RKO (cell line): ENCODE results near the gene PDGFA.
A peak's percentile ranks its signal among the peaks of the same experiment; 100 is the strongest.
"Not testable (repeated sequence)": the region's sequence is repeated elsewhere in the genome, so short reads cannot be mapped to it uniquely, and the experiment has no call there.

Experiments
- DNase-seq: peaks from one replicate; pipeline ENCODE4 v3.0.0-alpha.2; 2016; ENCODE audit warnings: low spot score

Gene PDGFA

GRCh38 chr7:552151-552867, 32.7 kb upstream of the PDGFA start:
- not testable (repeated sequence) for DNase-seq

GRCh38 chr7:551615-551970, 31.9 kb upstream of the PDGFA start:
- DNase-seq: not testable (repeated sequence)

- DNase-seq: no peak
These were observed 31.4 kb upstream of the PDGFA start for GRCh38 chr7:550881-551614.

- no peak for DNase-seq
These were observed 30.4 kb upstream of the PDGFA start for GRCh38 chr7:549891-550625.

GRCh38 chr7:549066-549890, 29.6 kb upstream of the PDGFA start:
- no peak for DNase-seq

GRCh38 chr7:548401-548800, 28.8 kb upstream of the PDGFA start:
- DNase-seq: no peak

- DNase-seq: no peak
These were observed 25.8 kb upstream of the PDGFA start for GRCh38 chr7:545470-545869.

- DNase-seq: no peak
These were observed 24.9 kb upstream of the PDGFA start for GRCh38 chr7:544338-545221.

GRCh38 chr7:543501-544337, 24.1 kb upstream of the PDGFA start:
- DNase-seq: no peak

- DNase-seq: peak; percentile 91
These were observed 23.3 kb upstream of the PDGFA start for GRCh38 chr7:542713-543500.

GRCh38 chr7:542131-542712, 22.6 kb upstream of the PDGFA start:
- DNase-seq: no peak

GRCh38 chr7:541661-542060, 22.0 kb upstream of the PDGFA start:
- DNase-seq: no peak

- no peak for DNase-seq
These were observed 21.4 kb upstream of the PDGFA start for GRCh38 chr7:540997-541396.

GRCh38 chr7:540579-540978, 20.9 kb upstream of the PDGFA start:
- no peak for DNase-seq

GRCh38 chr7:539731-540411, 20.2 kb upstream of the PDGFA start:
- DNase-seq: no peak

- DNase-seq: no peak
These were observed 19.4 kb upstream of the PDGFA start for GRCh38 chr7:538764-539685.

GRCh38 chr7:537911-538634, 18.4 kb upstream of the PDGFA start:
- DNase-seq: peak; percentile 25
